Activated T-helper 2 cell treated with anti-CD3 and anti-CD28 coated beads, Interferon-gamma antibody, Interleukin-2, Interleukin-4, amounts not matched to agents 10 μg/mL and 5 μg/mL and 100 μg/mL, durations not matched to agents 14 hours and 24 hours and 36 hours (primary cell): ENCODE data around the gene IQGAP3. TPM values are rescaled to one million over a fixed set of nuclear protein-coding genes. Genes with fewer than 3 reads are reported as not detected.

ENCODE experiments used
- DNase-seq: peaks from one replicate; pipeline ENCODE4 v3.0.0; 2021; ENCODE audit warnings: low spot score
- H3K27ac Mint-ChIP-seq: one replicate; pipeline ENCODE4 v1.8.0; 2021; ENCODE audit warnings: mixed read lengths
- H3K27me3 Mint-ChIP-seq: one replicate; pipeline ENCODE4 v1.8.0; 2021; ENCODE audit warnings: low read depth, mixed read lengths
- H3K36me3 Mint-ChIP-seq: one replicate; pipeline ENCODE4 v1.8.0; 2021; ENCODE audit warnings: low read depth, mixed read lengths
- H3K4me1 Mint-ChIP-seq: one replicate; pipeline ENCODE4 v1.8.0; 2021; ENCODE audit warnings: low read depth, mixed read lengths
- H3K4me3 Mint-ChIP-seq: one replicate; pipeline ENCODE4 v1.8.0; 2021; ENCODE audit warnings: low read depth, mild to moderate bottlenecking, moderate library complexity, mixed read lengths
- H3K9me3 Mint-ChIP-seq: one replicate; pipeline ENCODE4 v1.8.0; 2021; ENCODE audit warnings: mixed read lengths
- intact Hi-C: fragments of 100-400 bp; cut with micrococcal nuclease; formaldehyde crosslinking; loops from one replicate; pipeline ENCODE4 v1.15.1; 2023
- total RNA-seq: library from RNA; stranded (reverse); gene quantifications from 2 replicates; pipeline ENCODE4 v1.2.3, GENCODE V29; 2022

IQGAP3 gene
- total RNA-seq, 1 donor from 2014 or later = 16.1 TPM

DNA sequence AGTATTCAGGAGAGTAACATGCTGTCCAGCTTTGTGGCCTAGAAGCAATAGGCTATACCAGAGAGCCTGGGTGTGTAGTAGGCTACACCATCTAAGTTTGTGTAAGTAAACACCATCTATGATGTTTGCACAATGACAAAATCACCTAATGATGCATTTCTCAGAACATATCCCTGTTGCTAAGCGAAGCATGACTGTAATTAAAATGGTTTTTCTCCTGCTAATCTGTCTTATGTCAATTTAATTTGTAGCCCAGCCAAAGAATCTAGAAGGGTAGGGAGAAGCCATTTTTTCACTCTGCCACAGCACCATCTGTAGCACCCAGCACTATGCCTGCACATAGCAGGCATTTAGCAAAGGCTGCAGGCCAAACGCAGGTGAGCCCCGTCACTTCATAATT is 5.2 kb upstream of the IQGAP3 start:
- Mint-ChIP-seq H3K4me1 (peaks cover 12% of the 10 kb centered on the region), H3K27me3 (peaks cover 19% of the 10 kb centered on the region), H3K36me3 (no peaks in the 10 kb centered on the region), H3K27ac (no peak overlapping the region), H3K9me3 (no peaks in the 10 kb centered on the region), H3K4me3 (no peak overlapping the region)
- intact Hi-C loops = no loop called here
- DNase-seq = no peak

DNA sequence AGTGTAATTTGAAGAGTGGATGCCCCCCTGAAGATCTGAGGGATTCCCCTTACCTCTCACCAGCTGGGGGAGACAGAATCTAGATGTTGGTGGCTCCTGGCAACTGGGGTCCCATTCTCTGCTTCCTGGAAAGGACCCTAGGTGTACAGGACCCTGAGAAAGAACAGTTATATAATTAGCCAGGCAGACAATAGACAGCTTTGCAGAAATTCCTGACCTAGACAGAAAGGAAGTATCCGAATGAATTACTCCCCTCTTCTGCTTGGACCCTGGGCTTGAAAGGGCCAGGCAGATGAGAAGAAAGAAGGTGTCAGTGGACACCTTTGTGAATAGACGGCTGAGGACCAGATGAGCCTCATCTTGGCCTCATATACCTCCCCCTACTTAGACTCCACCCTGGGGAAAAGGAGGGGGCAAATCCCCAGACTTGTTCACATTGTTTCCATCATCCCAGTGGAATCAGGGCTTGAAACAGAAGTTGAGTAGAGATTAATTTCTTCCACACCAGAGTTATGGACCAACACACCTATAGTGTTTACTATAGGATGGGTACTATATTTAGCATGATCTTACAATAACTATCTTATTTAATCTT is 1.8 kb upstream of the IQGAP3 start:
- Mint-ChIP-seq H3K4me1 (peaks cover 24% of the 10 kb centered on the region), H3K9me3 (no peaks in the 10 kb centered on the region), H3K27ac (no peak overlapping the region), H3K27me3 (peaks cover 19% of the 10 kb centered on the region), H3K36me3 (peaks cover 5% of the 10 kb centered on the region), H3K4me3 (no peak overlapping the region)
- intact Hi-C loops = loop anchor here (5.0 kb wide), 2 partner anchors 33 to 72 kb away; partner anchors contain the start of gene MEF2D
- DNase-seq = no peak

DNA sequence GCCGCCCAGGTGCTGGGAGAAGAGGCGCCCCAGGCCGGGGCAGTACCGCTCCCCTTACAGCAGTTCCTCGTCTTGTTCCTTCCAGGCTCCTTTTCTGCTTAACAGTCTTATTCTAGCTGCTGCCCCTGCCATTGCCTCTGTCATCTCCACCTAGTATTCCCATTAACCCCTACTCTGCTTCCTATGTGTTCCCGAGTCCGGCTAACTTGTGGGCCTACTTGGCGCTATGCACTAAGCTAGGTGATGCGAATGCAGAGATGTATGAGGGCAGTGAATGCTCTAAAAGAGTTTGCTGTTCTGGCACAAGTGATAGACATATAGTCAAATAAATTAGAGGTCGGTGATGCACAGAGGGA is 276 bp upstream of the IQGAP3 start:
- Mint-ChIP-seq H3K9me3 (no peaks in the 10 kb centered on the region), H3K36me3 (peaks cover 10% of the 10 kb centered on the region), H3K27me3 (peaks cover 19% of the 10 kb centered on the region), H3K27ac (peak overlapping the region; percentile 87), H3K4me3 (peak overlapping the region; percentile 95), H3K4me1 (peaks cover 24% of the 10 kb centered on the region)
- no peak for DNase-seq
- intact Hi-C loops = loop anchor here (5.0 kb wide), 2 partner anchors 35 to 70 kb away; partner anchors contain the start of gene MEF2D

DNA sequence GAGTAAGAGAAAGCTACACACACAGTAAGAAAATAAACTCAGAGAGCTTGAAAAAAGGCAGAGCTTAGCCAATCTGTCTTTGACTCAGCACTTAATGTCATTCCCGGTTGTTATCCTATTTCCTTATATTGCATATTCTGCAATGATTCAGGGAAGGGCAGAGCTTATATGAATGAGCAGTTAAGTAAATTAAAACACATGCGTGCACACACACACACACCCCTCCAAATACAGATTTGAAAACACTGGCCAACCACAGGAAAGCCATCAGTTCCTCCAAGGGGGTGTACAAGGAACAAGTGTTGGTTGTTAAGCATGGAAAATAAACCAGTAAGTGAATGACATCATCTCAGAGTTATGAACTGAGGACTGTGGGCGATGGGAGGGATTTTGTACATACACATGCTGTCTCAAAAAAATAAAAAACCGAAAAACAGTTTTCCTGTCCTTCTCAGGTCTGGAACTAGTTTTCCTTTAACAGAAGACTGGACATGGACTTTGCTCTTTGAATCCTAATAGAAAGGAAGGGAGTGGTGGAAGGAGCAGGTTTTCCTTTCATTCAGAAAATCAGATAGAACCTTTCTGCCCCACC is 1.0 kb downstream of the IQGAP3 start:
- Mint-ChIP-seq H3K27ac (peak overlapping the region; percentile 6), H3K4me1 (peaks cover 24% of the 10 kb centered on the region)

DNA sequence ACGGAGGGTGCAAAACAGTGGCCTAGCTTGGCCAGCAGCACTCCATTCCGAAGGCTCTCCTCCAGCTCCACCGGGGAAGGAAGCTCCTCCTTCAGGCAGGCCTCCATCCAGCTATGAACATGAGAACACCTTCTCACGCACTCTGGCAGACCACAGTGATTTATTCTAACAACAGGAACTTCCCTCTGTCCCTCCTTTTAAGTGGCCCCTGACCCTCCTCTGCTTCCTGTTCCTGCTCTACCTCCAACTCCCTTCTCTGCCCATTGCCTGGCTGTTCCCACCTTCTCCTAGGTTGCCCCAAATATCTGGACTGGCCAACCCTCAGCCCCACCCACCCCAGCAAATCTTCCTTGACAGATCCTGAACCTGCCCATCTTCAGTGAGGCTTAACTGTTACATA is 5.9 kb downstream of the IQGAP3 start:
- no peak overlapping the region for H3K27ac Mint-ChIP-seq
- intact Hi-C loops = no loop called here
- no peaks in the 10 kb centered on the region for H3K27me3 Mint-ChIP-seq
- H3K4me3 Mint-ChIP-seq = no peak overlapping the region
- peaks cover 11% of the 10 kb centered on the region for H3K36me3 Mint-ChIP-seq
- H3K4me1 Mint-ChIP-seq = peaks cover 9% of the 10 kb centered on the region
- no peaks in the 10 kb centered on the region for H3K9me3 Mint-ChIP-seq
- no peak for DNase-seq

More for the DNA sequence above, 1.0 kb downstream of the IQGAP3 start:
- peaks cover 10% of the 10 kb centered on the region for H3K36me3 Mint-ChIP-seq
- DNase-seq = no peak
- intact Hi-C loops = loop anchor here (5.0 kb wide), 2 partner anchors 36 to 69 kb away; partner anchors contain the start of gene MEF2D
- peak overlapping the region; percentile 95 for H3K4me3 Mint-ChIP-seq
- no peaks in the 10 kb centered on the region for H3K9me3 Mint-ChIP-seq
- H3K27me3 Mint-ChIP-seq = peaks cover 19% of the 10 kb centered on the region

DNA sequence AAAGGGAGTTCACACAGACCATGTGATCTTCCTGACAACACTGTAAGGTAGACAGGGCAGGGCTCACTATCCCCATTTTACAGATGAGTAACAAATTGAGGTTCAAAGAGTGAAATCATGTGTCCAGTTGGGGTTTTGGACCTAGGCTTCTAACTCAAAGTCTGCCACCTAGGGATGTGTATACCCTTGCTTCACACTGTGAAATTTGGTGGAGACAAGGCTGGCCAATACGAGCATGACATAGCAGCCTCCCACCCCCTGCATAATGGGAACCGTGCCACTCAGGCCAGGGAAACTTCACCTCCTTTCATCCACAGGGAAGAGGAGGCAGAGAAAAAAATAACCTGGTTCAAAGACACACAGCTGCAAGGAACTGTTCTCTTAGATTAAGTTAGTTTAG is 6.8 kb downstream of the IQGAP3 start:
- no peak for DNase-seq
- no peaks in the 10 kb centered on the region for H3K9me3 Mint-ChIP-seq
- H3K4me1 Mint-ChIP-seq = no peaks in the 10 kb centered on the region
- H3K27me3 Mint-ChIP-seq = no peaks in the 10 kb centered on the region
- H3K27ac Mint-ChIP-seq = no peak overlapping the region
- H3K36me3 Mint-ChIP-seq = peaks cover 11% of the 10 kb centered on the region
- intact Hi-C loops = no loop called here
- H3K4me3 Mint-ChIP-seq = no peak overlapping the region

DNA sequence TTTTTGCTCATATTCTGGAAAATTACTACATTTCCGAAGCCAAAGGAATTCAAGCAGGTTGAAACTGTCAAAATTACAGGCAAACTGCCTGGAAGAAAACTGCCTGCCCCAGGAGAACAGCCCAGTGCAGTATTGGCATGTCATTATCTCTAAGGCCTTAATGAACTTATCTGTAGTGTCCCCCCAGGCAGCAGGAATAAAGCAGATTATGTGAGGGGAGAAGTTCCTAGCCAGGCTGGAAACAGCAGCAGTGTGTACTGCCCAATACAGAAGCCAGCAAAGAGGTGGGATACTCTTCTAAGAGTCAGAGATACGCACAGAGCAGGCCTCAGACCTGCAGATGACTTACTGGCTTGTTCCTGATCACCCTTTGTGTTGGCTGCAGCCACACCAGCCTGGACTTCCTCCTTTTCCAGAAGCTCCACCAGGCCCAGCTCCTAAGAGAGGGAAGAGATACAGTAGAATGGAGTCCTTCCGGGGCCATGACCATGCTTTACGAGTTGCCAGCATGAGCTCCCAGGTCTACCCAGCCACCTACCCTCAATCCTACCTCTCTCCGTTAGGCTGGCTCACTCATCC is 11.7 kb downstream of the IQGAP3 start:
- H3K9me3 Mint-ChIP-seq = no peaks in the 10 kb centered on the region

DNA sequence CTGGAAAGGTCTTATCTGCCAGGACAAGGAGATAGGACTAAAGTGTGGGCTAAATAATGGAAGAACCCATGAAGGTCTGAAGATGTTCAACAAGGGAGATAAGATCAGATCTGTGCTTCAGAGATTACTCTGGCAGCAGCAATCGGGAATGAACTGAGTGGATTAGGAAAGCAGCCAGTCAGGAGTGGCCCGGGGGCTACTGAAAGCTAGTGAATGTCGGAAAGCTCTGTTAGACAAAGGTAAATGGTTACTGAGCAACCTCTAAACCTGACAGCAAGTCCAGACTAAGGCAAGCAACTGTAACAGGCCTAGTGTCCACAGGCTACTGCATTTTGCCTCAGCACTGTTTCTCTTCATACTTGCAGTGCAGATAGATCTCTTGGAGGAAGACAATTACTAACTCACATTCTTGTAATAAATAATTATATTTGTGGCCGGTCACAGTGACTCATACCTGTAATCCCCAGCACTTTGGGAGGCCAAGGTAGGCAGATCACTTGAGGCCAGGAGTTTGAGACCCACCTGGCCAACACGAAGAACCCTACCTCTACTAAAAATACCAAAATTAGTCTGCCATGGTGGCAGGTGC is 12.5 kb downstream of the IQGAP3 start:
- Mint-ChIP-seq H3K9me3 (no peaks in the 10 kb centered on the region), H3K27me3 (no peaks in the 10 kb centered on the region), H3K27ac (no peak overlapping the region), H3K36me3 (peaks cover 21% of the 10 kb centered on the region), H3K4me1 (no peaks in the 10 kb centered on the region), H3K4me3 (no peak overlapping the region)
- no peak for DNase-seq
- intact Hi-C loops = no loop called here

More for the DNA sequence above, 11.7 kb downstream of the IQGAP3 start:
- Mint-ChIP-seq H3K4me3 (no peak overlapping the region), H3K27ac (no peak overlapping the region), H3K36me3 (peaks cover 17% of the 10 kb centered on the region), H3K4me1 (no peaks in the 10 kb centered on the region), H3K27me3 (no peaks in the 10 kb centered on the region)
- DNase-seq = no peak
- intact Hi-C loops = no loop called here

DNA sequence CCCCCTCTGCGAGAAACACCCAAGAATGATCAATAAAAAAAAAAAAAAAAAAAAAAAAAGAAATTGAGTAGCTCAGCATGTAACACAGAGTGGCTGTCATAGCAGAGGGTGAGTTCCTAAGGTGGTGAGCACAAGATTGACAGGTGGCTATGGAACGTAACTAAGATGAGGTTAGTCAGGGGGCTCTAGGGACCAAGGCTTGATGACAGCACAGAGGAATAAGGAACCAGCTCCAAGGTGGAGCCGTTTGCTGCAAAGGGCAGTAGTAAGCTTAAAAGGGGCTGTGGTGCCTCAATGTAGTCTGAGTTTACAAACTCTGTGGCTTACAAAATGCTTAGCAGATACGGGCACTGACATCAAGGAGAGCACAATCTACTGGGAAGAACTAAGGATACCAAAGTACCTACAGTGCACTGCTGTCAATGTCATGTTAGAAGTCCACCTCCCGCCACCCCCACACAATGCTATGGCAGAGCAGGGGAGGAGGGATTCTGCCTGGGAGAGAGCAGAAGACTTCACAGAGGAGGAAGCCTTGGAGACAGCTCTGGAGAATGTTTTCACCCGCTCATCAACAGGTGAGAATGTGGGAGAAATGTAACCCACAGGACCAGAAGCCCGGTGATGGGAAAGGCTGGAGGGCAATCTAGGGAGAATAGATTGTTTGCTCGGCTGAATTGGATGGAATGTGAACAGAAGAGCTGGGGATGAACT is 13.1 kb downstream of the IQGAP3 start:
- Mint-ChIP-seq H3K27me3 (no peaks in the 10 kb centered on the region), H3K4me1 (no peaks in the 10 kb centered on the region), H3K9me3 (no peaks in the 10 kb centered on the region), H3K27ac (no peak overlapping the region), H3K4me3 (no peak overlapping the region), H3K36me3 (peaks cover 21% of the 10 kb centered on the region)
- intact Hi-C loops = no loop called here
- no peak for DNase-seq

DNA sequence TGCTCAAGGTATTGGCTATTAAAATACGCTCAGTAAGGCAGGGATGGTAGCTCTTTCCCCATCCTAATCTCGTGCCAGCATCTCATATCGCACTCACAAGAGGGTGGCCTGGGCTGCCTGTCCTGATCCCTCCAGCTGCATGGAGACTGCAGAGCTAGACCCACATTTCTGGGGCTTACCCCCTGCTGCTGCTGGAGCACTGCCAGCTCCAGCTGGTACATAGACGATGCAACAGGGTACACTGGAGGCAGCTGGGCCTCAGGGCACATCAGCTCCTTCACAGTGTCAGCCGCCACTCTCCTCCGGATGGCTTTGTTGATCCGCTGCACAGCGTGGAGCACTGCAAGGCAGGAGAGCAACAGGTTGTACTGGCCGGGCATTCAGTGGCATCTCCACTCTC is 16.0 kb downstream of the IQGAP3 start:
- no peak overlapping the region for H3K27ac Mint-ChIP-seq
- no peaks in the 10 kb centered on the region for H3K27me3 Mint-ChIP-seq
- no peak for DNase-seq
- H3K9me3 Mint-ChIP-seq = no peaks in the 10 kb centered on the region
- peaks cover 23% of the 10 kb centered on the region for H3K36me3 Mint-ChIP-seq
- no peak overlapping the region for H3K4me3 Mint-ChIP-seq
- peaks cover 3% of the 10 kb centered on the region for H3K4me1 Mint-ChIP-seq
- intact Hi-C loops = no loop called here

DNA sequence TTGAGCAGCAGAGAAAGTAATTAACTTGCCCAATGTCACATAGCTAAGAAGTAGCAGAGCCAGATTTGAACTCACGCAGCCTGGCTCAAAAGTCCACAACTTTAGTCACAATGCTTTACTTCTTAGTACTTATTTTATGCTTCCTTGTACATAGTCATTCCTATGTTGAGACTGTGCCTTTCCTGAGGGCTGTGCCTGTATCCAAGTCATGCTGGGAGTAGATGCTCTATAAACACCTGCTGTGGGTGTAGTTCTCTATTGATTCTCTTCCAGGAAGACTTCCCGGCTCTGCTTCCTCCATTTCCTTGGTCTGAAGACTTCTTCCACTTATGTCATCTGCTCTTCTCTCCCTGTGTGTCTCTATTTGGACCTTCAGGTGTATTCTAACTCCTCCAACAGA is 16.6 kb downstream of the IQGAP3 start:
- Mint-ChIP-seq H3K9me3 (no peaks in the 10 kb centered on the region), H3K4me3 (no peak overlapping the region), H3K27me3 (no peaks in the 10 kb centered on the region), H3K36me3 (peaks cover 23% of the 10 kb centered on the region), H3K27ac (no peak overlapping the region), H3K4me1 (peaks cover 3% of the 10 kb centered on the region)
- intact Hi-C loops = no loop called here
- no peak for DNase-seq

DNA sequence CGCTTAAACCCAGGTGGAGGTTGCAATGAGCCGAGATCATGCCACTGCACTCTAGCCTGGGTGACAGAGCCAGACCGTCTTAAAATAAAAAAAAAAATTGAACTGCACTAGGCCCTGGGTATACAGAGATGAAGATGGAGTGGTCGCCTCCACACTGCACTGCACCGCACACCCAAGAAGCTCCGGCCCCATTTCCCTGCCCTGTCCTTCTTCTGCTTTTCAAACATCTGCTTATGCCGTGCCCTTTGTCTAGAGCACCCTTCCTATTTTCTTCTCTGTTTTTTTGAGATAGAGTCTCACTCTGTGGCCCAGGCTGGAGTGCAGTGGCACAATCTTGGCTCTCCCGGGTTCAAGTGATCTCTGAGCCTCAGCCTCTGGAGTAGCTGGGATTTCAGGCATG is 17.4 kb downstream of the IQGAP3 start:
- no peak overlapping the region for H3K4me3 Mint-ChIP-seq
- H3K9me3 Mint-ChIP-seq = no peaks in the 10 kb centered on the region
- no peak overlapping the region for H3K27ac Mint-ChIP-seq
- peaks cover 3% of the 10 kb centered on the region for H3K4me1 Mint-ChIP-seq
- peaks cover 23% of the 10 kb centered on the region for H3K36me3 Mint-ChIP-seq
- no peaks in the 10 kb centered on the region for H3K27me3 Mint-ChIP-seq
- DNase-seq = no peak
- intact Hi-C loops = no loop called here
